ENCODE data around the gene LUZP2.

Gene LUZP2

GRCh38 chr11:24759742-24760141, 262.9 kb downstream of the LUZP2 start:
- Histone ChIP-seq H3K36me3 (ENCODE audit: control insufficient read depth, insufficient read depth, low read length) (no peaks in the 10 kb centered on the region), H3K4me3 (replicated peaks; ENCODE audit: low read depth, low read length) (no peak overlapping the region), H3K27me3 (replicated peaks; ENCODE audit: control insufficient read depth, insufficient read depth, low read length) (no peaks in the 10 kb centered on the region)
- DNase-seq (ENCODE audit: extremely low read depth, insufficient read length): no peak
- TF ChIP-seq, protein P1, sequence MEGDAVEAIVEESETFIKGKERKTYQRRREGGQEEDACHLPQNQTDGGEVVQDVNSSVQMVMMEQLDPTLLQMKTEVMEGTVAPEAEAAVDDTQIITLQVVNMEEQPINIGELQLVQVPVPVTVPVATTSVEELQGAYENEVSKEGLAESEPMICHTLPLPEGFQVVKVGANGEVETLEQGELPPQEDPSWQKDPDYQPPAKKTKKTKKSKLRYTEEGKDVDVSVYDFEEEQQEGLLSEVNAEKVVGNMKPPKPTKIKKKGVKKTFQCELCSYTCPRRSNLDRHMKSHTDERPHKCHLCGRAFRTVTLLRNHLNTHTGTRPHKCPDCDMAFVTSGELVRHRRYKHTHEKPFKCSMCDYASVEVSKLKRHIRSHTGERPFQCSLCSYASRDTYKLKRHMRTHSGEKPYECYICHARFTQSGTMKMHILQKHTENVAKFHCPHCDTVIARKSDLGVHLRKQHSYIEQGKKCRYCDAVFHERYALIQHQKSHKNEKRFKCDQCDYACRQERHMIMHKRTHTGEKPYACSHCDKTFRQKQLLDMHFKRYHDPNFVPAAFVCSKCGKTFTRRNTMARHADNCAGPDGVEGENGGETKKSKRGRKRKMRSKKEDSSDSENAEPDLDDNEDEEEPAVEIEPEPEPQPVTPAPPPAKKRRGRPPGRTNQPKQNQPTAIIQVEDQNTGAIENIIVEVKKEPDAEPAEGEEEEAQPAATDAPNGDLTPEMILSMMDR (IDR thresholded peaks at IDR 0.05; ENCODE audit: insufficient read depth, low read length, poor library complexity, severe bottlenecking): no peak

GRCh38 chr11:24760681-24761080, 263.8 kb downstream of the LUZP2 start:
- TF ChIP-seq, protein P1 (IDR thresholded peaks at IDR 0.05; ENCODE audit: insufficient read depth, low read length, poor library complexity, severe bottlenecking): no peak
- H3K36me3 ChIP-seq (ENCODE audit: control insufficient read depth, insufficient read depth, low read length): no peaks in the 10 kb centered on the region
- DNase-seq (ENCODE audit: extremely low read depth, insufficient read length): no peak
- H3K4me3 ChIP-seq (replicated peaks; ENCODE audit: low read depth, low read length): no peak overlapping the region
- no peaks in the 10 kb centered on the region for H3K27me3 ChIP-seq (replicated peaks; ENCODE audit: control insufficient read depth, insufficient read depth, low read length)

GRCh38 chr11:24762076-24762475, 265.2 kb downstream of the LUZP2 start:
- Histone ChIP-seq H3K36me3 (ENCODE audit: control insufficient read depth, insufficient read depth, low read length) (no peaks in the 10 kb centered on the region), H3K27me3 (replicated peaks; ENCODE audit: control insufficient read depth, insufficient read depth, low read length) (no peaks in the 10 kb centered on the region), H3K4me3 (replicated peaks; ENCODE audit: low read depth, low read length) (no peak overlapping the region)
- DNase-seq (ENCODE audit: extremely low read depth, insufficient read length): no peak
- TF ChIP-seq, protein P1 (IDR thresholded peaks at IDR 0.05; ENCODE audit: insufficient read depth, low read length, poor library complexity, severe bottlenecking): no peak

GRCh38 chr11:24767411-24767810, 270.6 kb downstream of the LUZP2 start:
- no peaks in the 10 kb centered on the region for H3K27me3 ChIP-seq (replicated peaks; ENCODE audit: control insufficient read depth, insufficient read depth, low read length)
- TF ChIP-seq, protein P1 (IDR thresholded peaks at IDR 0.05; ENCODE audit: insufficient read depth, low read length, poor library complexity, severe bottlenecking): no peak
- H3K4me3 ChIP-seq (replicated peaks; ENCODE audit: low read depth, low read length): no peak overlapping the region
- no peaks in the 10 kb centered on the region for H3K36me3 ChIP-seq (ENCODE audit: control insufficient read depth, insufficient read depth, low read length)
- DNase-seq (ENCODE audit: extremely low read depth, insufficient read length): no peak

DNA sequence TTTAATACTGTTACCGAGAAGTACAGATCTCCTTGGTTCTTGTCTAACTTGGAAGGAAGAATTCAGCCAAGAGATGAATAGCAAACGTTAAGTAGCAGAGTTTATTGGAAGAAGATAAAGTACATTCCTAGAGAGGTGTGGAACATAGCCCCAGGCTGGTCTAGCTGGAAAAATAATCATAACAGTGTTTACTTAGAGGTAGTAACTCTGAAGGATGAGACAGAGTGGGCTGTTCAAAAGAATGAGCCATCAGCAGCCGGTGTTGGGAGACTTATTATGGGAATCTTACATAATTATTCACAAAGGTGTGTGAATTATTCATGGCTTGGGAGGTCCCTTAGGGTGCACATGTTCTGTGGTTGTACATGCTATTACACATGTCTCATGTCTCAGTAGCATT, 276.5 kb downstream of the LUZP2 start:
- DNase-seq (ENCODE audit: extremely low read depth, insufficient read length): no peak
- no peak overlapping the region for H3K4me3 ChIP-seq (replicated peaks; ENCODE audit: low read depth, low read length)
- H3K27me3 ChIP-seq (replicated peaks; ENCODE audit: control insufficient read depth, insufficient read depth, low read length): no peaks in the 10 kb centered on the region
- H3K36me3 ChIP-seq (ENCODE audit: control insufficient read depth, insufficient read depth, low read length): no peaks in the 10 kb centered on the region
- TF ChIP-seq, protein P1 (IDR thresholded peaks at IDR 0.05; ENCODE audit: insufficient read depth, low read length, poor library complexity, severe bottlenecking): no peak

DNA sequence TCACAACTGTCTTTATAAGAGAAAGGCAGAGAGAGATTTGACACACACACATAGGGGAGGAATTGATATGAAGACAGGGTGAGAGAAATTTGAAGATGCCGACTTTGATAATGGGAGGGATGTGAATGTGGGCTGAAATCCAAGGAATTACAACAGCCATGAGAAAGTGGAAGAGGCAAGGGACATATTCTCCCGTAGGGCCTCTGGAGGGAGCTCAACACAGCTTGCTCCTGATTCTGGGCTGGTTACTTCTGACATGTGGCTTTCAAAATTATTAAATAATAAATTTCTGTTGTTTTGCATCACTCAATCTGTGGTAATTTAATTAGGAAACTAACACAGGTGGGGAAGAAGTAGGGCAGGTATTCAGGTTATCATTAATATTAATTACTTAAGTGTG, 282.9 kb downstream of the LUZP2 start:
- DNase-seq (ENCODE audit: extremely low read depth, insufficient read length): no peak
- no peaks in the 10 kb centered on the region for H3K27me3 ChIP-seq (replicated peaks; ENCODE audit: control insufficient read depth, insufficient read depth, low read length)
- TF ChIP-seq, protein P1 (IDR thresholded peaks at IDR 0.05; ENCODE audit: insufficient read depth, low read length, poor library complexity, severe bottlenecking): no peak
- H3K36me3 ChIP-seq (ENCODE audit: control insufficient read depth, insufficient read depth, low read length): no peaks in the 10 kb centered on the region
- H3K4me3 ChIP-seq (replicated peaks; ENCODE audit: low read depth, low read length): no peak overlapping the region
